HG02798 (cell line): ENCODE data around the gene DHX32.

ENCODE experiments used
- ATAC-seq: cut with Tn5 transposase; IDR thresholded peaks from one replicate; pipeline ENCODE4 v1.9.1; 2021; ENCODE audit warnings: mild to moderate bottlenecking; ENCODE audit not compliant: unreplicated experiment, poor library complexity

Gene DHX32

GRCh38 chr10:125816548-125816947 is 64.5 kb downstream of the DHX32 start:
- ATAC-seq: no peak

GRCh38 chr10:125815764-125816163 is 65.3 kb downstream of the DHX32 start:
- ATAC-seq: no peak

- ATAC-seq: no peak
Measured at GRCh38 chr10:125812128-125812750, 68.9 kb downstream of the DHX32 start.

GRCh38 chr10:125811251-125811650 is 69.8 kb downstream of the DHX32 start:
- ATAC-seq: no peak

- ATAC-seq: no peak
Measured at GRCh38 chr10:125808047-125808446, 73.0 kb downstream of the DHX32 start.

GRCh38 chr10:125802739-125803138 is 78.4 kb downstream of the DHX32 start:
- no peak for ATAC-seq

- no peak for ATAC-seq
Measured at GRCh38 chr10:125802131-125802530, 79.0 kb downstream of the DHX32 start.

GRCh38 chr10:125801574-125801973 is 79.5 kb downstream of the DHX32 start:
- ATAC-seq: no peak

GRCh38 chr10:125799451-125800182 is 81.5 kb downstream of the DHX32 start:
- no peak for ATAC-seq

- ATAC-seq: no peak
Measured at GRCh38 chr10:125797994-125798662, 83.0 kb downstream of the DHX32 start.

GRCh38 chr10:125797424-125797823 is 83.7 kb downstream of the DHX32 start:
- no peak for ATAC-seq

GRCh38 chr10:125795637-125796190 is 85.4 kb downstream of the DHX32 start:
- ATAC-seq: no peak

- no peak for ATAC-seq
Measured at GRCh38 chr10:125795128-125795527, 86.0 kb downstream of the DHX32 start.

GRCh38 chr10:125792342-125793300 is 88.5 kb downstream of the DHX32 start:
- ATAC-seq: no peak

- no peak for ATAC-seq
Measured at GRCh38 chr10:125788156-125789034, 92.7 kb downstream of the DHX32 start.
